WTC11 (cell line): ENCODE results near the gene CD79B.

Experiments used
- MYBL2 ChIP-seq: sonication (generic); formaldehyde crosslinking; IDR thresholded peaks from 2 replicates; pipeline ENCODE4 v1.8.1; 2023; ENCODE audit warnings: mild to moderate bottlenecking, moderate library complexity, missing genetic modification reagents
- ZNF263 ChIP-seq: sonication (generic); formaldehyde crosslinking; IDR thresholded peaks from 2 replicates; pipeline ENCODE4 v1.8.1; 2022; ENCODE audit warnings: low read depth, mild to moderate bottlenecking, moderate library complexity, missing genetic modification reagents
- ZNF396 ChIP-seq: fragments of 250-450 bp; sonication (Bioruptor Pico); IDR thresholded peaks from 2 replicates; pipeline ENCODE4 v1.8.0; 2021; ENCODE audit warnings: mild to moderate bottlenecking, moderate library complexity, borderline replicate concordance
- ZNF512 ChIP-seq: sonication (generic); formaldehyde crosslinking; IDR thresholded peaks from 2 replicates; pipeline ENCODE4 v1.8.1; 2022; ENCODE audit warnings: missing genetic modification reagents, borderline replicate concordance
- TF ChIP-seq, protein P1 (sequence below): fragments of 200-600 bp; IDR thresholded peaks from 2 replicates; pipeline ENCODE4 v1.8.0; 2022; ENCODE audit warnings: antibody characterized with exemption
- TF ChIP-seq, protein P2 (sequence below): sonication (generic); formaldehyde crosslinking; IDR thresholded peaks from 2 replicates; pipeline ENCODE4 v1.8.0; 2022; ENCODE audit warnings: mild to moderate bottlenecking, missing genetic modification reagents

GRCh38 chr17:63966646-63967264 is 34.6 kb upstream of the CD79B start:
- TF ChIP-seq ZNF263 (CRISPR knock-in tag): no peak
- no peak for TF ChIP-seq ZNF512
- TF ChIP-seq, protein P1, sequence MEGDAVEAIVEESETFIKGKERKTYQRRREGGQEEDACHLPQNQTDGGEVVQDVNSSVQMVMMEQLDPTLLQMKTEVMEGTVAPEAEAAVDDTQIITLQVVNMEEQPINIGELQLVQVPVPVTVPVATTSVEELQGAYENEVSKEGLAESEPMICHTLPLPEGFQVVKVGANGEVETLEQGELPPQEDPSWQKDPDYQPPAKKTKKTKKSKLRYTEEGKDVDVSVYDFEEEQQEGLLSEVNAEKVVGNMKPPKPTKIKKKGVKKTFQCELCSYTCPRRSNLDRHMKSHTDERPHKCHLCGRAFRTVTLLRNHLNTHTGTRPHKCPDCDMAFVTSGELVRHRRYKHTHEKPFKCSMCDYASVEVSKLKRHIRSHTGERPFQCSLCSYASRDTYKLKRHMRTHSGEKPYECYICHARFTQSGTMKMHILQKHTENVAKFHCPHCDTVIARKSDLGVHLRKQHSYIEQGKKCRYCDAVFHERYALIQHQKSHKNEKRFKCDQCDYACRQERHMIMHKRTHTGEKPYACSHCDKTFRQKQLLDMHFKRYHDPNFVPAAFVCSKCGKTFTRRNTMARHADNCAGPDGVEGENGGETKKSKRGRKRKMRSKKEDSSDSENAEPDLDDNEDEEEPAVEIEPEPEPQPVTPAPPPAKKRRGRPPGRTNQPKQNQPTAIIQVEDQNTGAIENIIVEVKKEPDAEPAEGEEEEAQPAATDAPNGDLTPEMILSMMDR: no peak
- no peak for TF ChIP-seq ZNF396 (CRISPR knock-in tag)
- TF ChIP-seq, protein P2, sequence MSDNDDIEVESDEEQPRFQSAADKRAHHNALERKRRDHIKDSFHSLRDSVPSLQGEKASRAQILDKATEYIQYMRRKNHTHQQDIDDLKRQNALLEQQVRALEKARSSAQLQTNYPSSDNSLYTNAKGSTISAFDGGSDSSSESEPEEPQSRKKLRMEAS (CRISPR knock-in tag): no peak
- no peak for TF ChIP-seq MYBL2 (CRISPR knock-in tag)
